Fibroblast of peridontal ligament (primary cell): ENCODE data around the gene MLLT3.

Experiments used
- DNase-seq: peaks from one replicate; pipeline ENCODE4 v3.0.0-alpha.2; 2010; ENCODE audit errors: extremely low read depth

MLLT3 gene

GRCh38 chr9:20557890-20558565 is 64.3 kb downstream of the MLLT3 start:
- DNase-seq = no peak

GRCh38 chr9:20557285-20557684 is 65.0 kb downstream of the MLLT3 start:
- DNase-seq = no peak

- no peak for DNase-seq
These were observed 68.6 kb downstream of the MLLT3 start for GRCh38 chr9:20553558-20554149.

- peak; percentile 43 for DNase-seq
These were observed 69.3 kb downstream of the MLLT3 start for GRCh38 chr9:20552874-20553557.

- no peak for DNase-seq
These were observed 70.5 kb downstream of the MLLT3 start for GRCh38 chr9:20551835-20552234.

GRCh38 chr9:20551236-20551635 is 71.1 kb downstream of the MLLT3 start:
- DNase-seq = no peak

- no peak for DNase-seq
These were observed 72.0 kb downstream of the MLLT3 start for GRCh38 chr9:20550326-20550725.

GRCh38 chr9:20549053-20549452 is 73.2 kb downstream of the MLLT3 start:
- no peak for DNase-seq

GRCh38 chr9:20545023-20545622 is 77.2 kb downstream of the MLLT3 start:
- no peak for DNase-seq

- DNase-seq = no peak
These were observed 82.0 kb downstream of the MLLT3 start for GRCh38 chr9:20540169-20540863.

GRCh38 chr9:20538956-20539355 is 83.3 kb downstream of the MLLT3 start:
- DNase-seq = peak; percentile 62

GRCh38 chr9:20538092-20538491 is 84.2 kb downstream of the MLLT3 start:
- no peak for DNase-seq

GRCh38 chr9:20537294-20537693 is 85.0 kb downstream of the MLLT3 start:
- DNase-seq = no peak

GRCh38 chr9:20532584-20532983 is 89.7 kb downstream of the MLLT3 start:
- DNase-seq = no peak

- no peak for DNase-seq
These were observed 92.5 kb downstream of the MLLT3 start for GRCh38 chr9:20529837-20530236.

- no peak for DNase-seq
These were observed 94.0 kb downstream of the MLLT3 start for GRCh38 chr9:20528253-20528652.

- peak; percentile 36 for DNase-seq
These were observed 95.6 kb downstream of the MLLT3 start for GRCh38 chr9:20526500-20527319.

GRCh38 chr9:20524776-20525175 is 97.5 kb downstream of the MLLT3 start:
- no peak for DNase-seq

GRCh38 chr9:20518737-20519136 is 103.6 kb downstream of the MLLT3 start:
- DNase-seq = no peak

GRCh38 chr9:20513126-20513913 is 109.0 kb downstream of the MLLT3 start:
- no peak for DNase-seq
